ENCODE measurements around the gene LDB2.

The LDB2 gene

GRCh38 chr4:16868674-16869073 lies 29.8 kb downstream of the LDB2 start:
- TF ChIP-seq CTCF (IDR thresholded peaks at IDR 0.05; ENCODE audit: low read depth, low read length) = no peak
- DNase-seq (ENCODE audit: low read depth, low spot score) = no peak
- no peak overlapping the region for H3K4me3 ChIP-seq (ENCODE audit: low read depth, low read length)
- in situ Hi-C loops (cut with HindIII; ENCODE audit: low sequenced_read_pairs) = no loop called here

GRCh38 chr4:16867827-16868226 lies 30.6 kb downstream of the LDB2 start:
- DNase-seq (ENCODE audit: low read depth, low spot score) = no peak
- in situ Hi-C loops (cut with HindIII; ENCODE audit: low sequenced_read_pairs) = no loop called here
- TF ChIP-seq CTCF (IDR thresholded peaks at IDR 0.05; ENCODE audit: low read depth, low read length) = no peak
- no peak overlapping the region for H3K4me3 ChIP-seq (ENCODE audit: low read depth, low read length)

- in situ Hi-C loops (cut with HindIII; ENCODE audit: low sequenced_read_pairs) = no loop called here
- TF ChIP-seq CTCF (IDR thresholded peaks at IDR 0.05; ENCODE audit: low read depth, low read length) = no peak
- H3K4me3 ChIP-seq (ENCODE audit: low read depth, low read length) = no peak overlapping the region
- DNase-seq (ENCODE audit: low read depth, low spot score) = no peak
These were observed 31.5 kb downstream of the LDB2 start for GRCh38 chr4:16866974-16867373.

GRCh38 chr4:16865897-16866283 lies 32.6 kb downstream of the LDB2 start:
- H3K4me3 ChIP-seq (ENCODE audit: low read depth, low read length) = no peak overlapping the region
- no peak for DNase-seq (ENCODE audit: low read depth, low spot score)
- TF ChIP-seq CTCF (IDR thresholded peaks at IDR 0.05; ENCODE audit: low read depth, low read length) = no peak
- in situ Hi-C loops (cut with HindIII; ENCODE audit: low sequenced_read_pairs) = no loop called here

GRCh38 chr4:16865209-16865896 lies 33.1 kb downstream of the LDB2 start:
- H3K4me3 ChIP-seq (ENCODE audit: low read depth, low read length) = no peak overlapping the region
- no peak for DNase-seq (ENCODE audit: low read depth, low spot score)
- TF ChIP-seq CTCF (IDR thresholded peaks at IDR 0.05; ENCODE audit: low read depth, low read length) = no peak
- in situ Hi-C loops (cut with HindIII; ENCODE audit: low sequenced_read_pairs) = no loop called here

- TF ChIP-seq CTCF (IDR thresholded peaks at IDR 0.05; ENCODE audit: low read depth, low read length) = no peak
- in situ Hi-C loops (cut with HindIII; ENCODE audit: low sequenced_read_pairs) = no loop called here
These were observed 34.2 kb downstream of the LDB2 start for GRCh38 chr4:16864199-16864598.

More at GRCh38 chr4:16864199-16864598, 34.2 kb downstream of the LDB2 start:
- H3K4me3 ChIP-seq (ENCODE audit: low read depth, low read length) = no peak overlapping the region
- no peak for DNase-seq (ENCODE audit: low read depth, low spot score)
